CD8-positive, alpha-beta memory T cell (primary cell): Measurements from ENCODE around the gene PDAP1. TPM values are rescaled to one million over a fixed set of nuclear protein-coding genes. Genes with fewer than 3 reads are reported as not detected.

ENCODE experiments used
- CTCF ChIA-PET: fragments of 350-600 bp; sonication (Branson Sonifier 250); formaldehyde crosslinking; loops from one replicate; lab custom pipeline; 2021; ENCODE audit warnings: antibody characterized with exemption; lab: Charles Lee
- POLR2A ChIA-PET: fragments of 350-600 bp; sonication (Branson Sonifier 250); formaldehyde crosslinking; loops from one replicate; lab custom pipeline; 2021; ENCODE audit warnings: antibody characterized with exemption; lab: Charles Lee
- DNase-seq, 5 donors: peaks; one replicate each; pipeline versions ENCODE4 v3.0.0 to v3.0.0-alpha.2; 2020 to 2022; ENCODE audit warnings: mixed read lengths in 1 of 5
- H3K27ac ChIP-seq: one replicate; pipeline ENCODE4 v1.7.0; 2013; ENCODE audit warnings: low read depth, mild to moderate bottlenecking, low read length, moderate library complexity
- H3K27me3 ChIP-seq: 2 replicates; pipeline ENCODE4 v1.7.0; 2013; ENCODE audit warnings: low read length, mild to moderate bottlenecking; ENCODE audit not compliant: insufficient read depth, poor library complexity, severe bottlenecking
- H3K36me3 ChIP-seq: 2 replicates; pipeline ENCODE4 v1.7.0; 2013; ENCODE audit warnings: mild to moderate bottlenecking, low read length, moderate library complexity; ENCODE audit not compliant: insufficient read depth
- H3K4me1 ChIP-seq: 2 replicates; pipeline ENCODE4 v1.7.0; 2013; ENCODE audit warnings: mild to moderate bottlenecking, low read length, moderate library complexity; ENCODE audit not compliant: insufficient read depth
- H3K4me3 ChIP-seq: 2 replicates; pipeline ENCODE4 v1.7.0; 2013; ENCODE audit warnings: mild to moderate bottlenecking, low read length
- H3K9me3 ChIP-seq: 2 replicates; pipeline ENCODE4 v1.7.0; 2013; ENCODE audit warnings: mild to moderate bottlenecking, low read length
- H3K27ac Mint-ChIP-seq, 8 donors: one replicate each; pipeline ENCODE4 v1.8.0; 2020 to 2021; ENCODE audit warnings: mixed read lengths in 8 of 8, mild to moderate bottlenecking in 6 of 8, inconsistent platforms in 3 of 8, moderate library complexity in 3 of 8
- H3K27me3 Mint-ChIP-seq, 2 donors: one replicate each; pipeline ENCODE4 v1.8.0; 2020 to 2021; ENCODE audit warnings: mixed read lengths in 2 of 2, mild to moderate bottlenecking in 1 of 2, moderate library complexity in 1 of 2
- H3K36me3 Mint-ChIP-seq, 3 donors: one replicate each; pipeline ENCODE4 v1.8.0; 2020 to 2021; ENCODE audit warnings: mixed read lengths in 3 of 3, inconsistent platforms in 1 of 3, mild to moderate bottlenecking in 1 of 3
- H3K4me1 Mint-ChIP-seq, 3 donors: one replicate each; pipeline ENCODE4 v1.8.0; 2020 to 2021; ENCODE audit warnings: mixed read lengths in 3 of 3, inconsistent platforms in 1 of 3, mild to moderate bottlenecking in 1 of 3
- H3K4me3 Mint-ChIP-seq, 7 donors: one replicate each; pipeline ENCODE4 v1.8.0; 2020 to 2021; ENCODE audit warnings: mixed read lengths in 7 of 7, mild to moderate bottlenecking in 6 of 7, moderate library complexity in 4 of 7, inconsistent platforms in 2 of 7
- H3K9me3 Mint-ChIP-seq, 5 donors: one replicate each; pipeline ENCODE4 v1.8.0; 2020 to 2022; ENCODE audit warnings: mixed read lengths in 5 of 5, mild to moderate bottlenecking in 3 of 5, moderate library complexity in 2 of 5, inconsistent platforms in 1 of 5
- polyA plus RNA-seq: library from polyadenylated mRNA; unstranded; fragments of 300-500 nt; fragmentation: Illumina TruSeq; gene quantifications from one replicate; pipeline ENCODE4 v1.2.3, GENCODE V29; 2021
- total RNA-seq, 2 experiments: library from RNA; stranded (reverse); gene quantifications; one replicate each; pipeline ENCODE4 v1.2.3, GENCODE V29; 2021

The PDAP1 gene
- total and polyA plus RNA-seq, 3 experiments from 2014 or later, result 32.8 to 210 (median 198) TPM

GRCh38 chr7:99394188-99394502 lies 14.3 kb downstream of the PDAP1 start:
- Mint-ChIP-seq H3K27ac (peak overlapping the region in 6 of 8 donors; percentile 29 to 87 (median 56)), H3K4me1 (peaks cover 18 to 48% (median 25%) of the 10 kb centered on the region in 3 donors), H3K9me3 (no peaks in the 10 kb centered on the region), H3K27me3 (no peaks in the 10 kb centered on the region), H3K4me3 (peak overlapping the region in 2 of 7 donors; percentile 57 to 87), H3K36me3 (peaks cover 0 to 91% (median 7%) of the 10 kb centered on the region in 3 donors)
- POLR2A ChIA-PET, result interaction anchor here (0.7 to 3.4 kb wide), 3 partner anchors 13 to 45 kb away, joined by 7 to 45 read pairs (median 28); partner anchors contain the start of genes ARPC1B, BUD31 and PDAP1
- Histone ChIP-seq H3K27ac (no peak overlapping the region), H3K4me1 (peaks cover 15% of the 10 kb centered on the region), H3K9me3 (no peaks in the 10 kb centered on the region), H3K27me3 (no peaks in the 10 kb centered on the region), H3K36me3 (peaks cover 71% of the 10 kb centered on the region), H3K4me3 (no peak overlapping the region)
- no peak for DNase-seq
- CTCF ChIA-PET, result interaction anchor here (1.8 to 2.8 kb wide), 4 partner anchors 9 to 29 kb away, joined by 7 to 13 read pairs (median 9); partner anchors contain the start of genes BUD31 and PDAP1

- DNase-seq, result no peak
- Histone ChIP-seq H3K27ac (peak overlapping the region; percentile 57), H3K4me1 (peaks cover 15% of the 10 kb centered on the region), H3K4me3 (peak overlapping the region; percentile 45), H3K36me3 (peaks cover 72% of the 10 kb centered on the region), H3K9me3 (no peaks in the 10 kb centered on the region), H3K27me3 (no peaks in the 10 kb centered on the region)
- POLR2A ChIA-PET, result interaction anchor here (0.5 to 3.4 kb wide), 9 partner anchors 8 to 1494 kb away, joined by 3 to 45 read pairs (median 5); partner anchors contain the start of genes ARPC1B, BUD31, PDAP1 and ZNF394
- peak overlapping the region; percentile 77 to 94 (median 82) for H3K4me3 Mint-ChIP-seq
- peak overlapping the region; percentile 43 to 97 (median 92) for H3K27ac Mint-ChIP-seq
- no peaks in the 10 kb centered on the region for H3K9me3 Mint-ChIP-seq
- peaks cover 18 to 42% (median 22%) of the 10 kb centered on the region in 3 donors for H3K4me1 Mint-ChIP-seq
- H3K27me3 Mint-ChIP-seq, result no peaks in the 10 kb centered on the region
- peaks cover 0 to 90% (median 7%) of the 10 kb centered on the region in 3 donors for H3K36me3 Mint-ChIP-seq
- CTCF ChIA-PET, result interaction anchor here (0.6 to 2.8 kb wide), 7 partner anchors 9 to 52 kb away, joined by 3 to 13 read pairs (median 7); partner anchors contain the start of genes BUD31 and PDAP1
These were observed 14.8 kb downstream of the PDAP1 start for GRCh38 chr7:99393355-99394187.

GRCh38 chr7:99392659-99393354 lies 15.6 kb downstream of the PDAP1 start:
- peak overlapping the region; percentile 77 to 94 (median 82) for H3K4me3 Mint-ChIP-seq

GRCh38 chr7:99392046-99392445 lies 16.4 kb downstream of the PDAP1 start:
- Histone ChIP-seq H3K27me3 (no peaks in the 10 kb centered on the region), H3K27ac (no peak overlapping the region), H3K9me3 (no peaks in the 10 kb centered on the region), H3K4me3 (no peak overlapping the region), H3K4me1 (peaks cover 15% of the 10 kb centered on the region), H3K36me3 (peaks cover 73% of the 10 kb centered on the region)
- H3K4me3 Mint-ChIP-seq, result peak overlapping the region in 4 of 7 donors; percentile 34 to 38 (median 35)
- H3K27ac Mint-ChIP-seq, result peak overlapping the region in 7 of 8 donors; percentile 26 to 93 (median 52)
- ChIA-PET CTCF (interaction anchor here (1.6 to 2.2 kb wide), 2 partner anchors 16 to 24 kb away, joined by 4 to 9 read pairs; partner anchors contain the start of genes BUD31 and PDAP1), POLR2A (interaction anchor here (0.5 to 3.4 kb wide), 6 partner anchors 9 to 488 kb away, joined by 3 to 45 read pairs (median 8); partner anchors contain the start of genes ARPC1B, BUD31 and PDAP1)
- DNase-seq, result no peak
- no peaks in the 10 kb centered on the region for H3K9me3 Mint-ChIP-seq
- H3K36me3 Mint-ChIP-seq, result peaks cover 0 to 88% (median 5%) of the 10 kb centered on the region in 3 donors
- peaks cover 13 to 36% (median 14%) of the 10 kb centered on the region in 3 donors for H3K4me1 Mint-ChIP-seq
- H3K27me3 Mint-ChIP-seq, result no peaks in the 10 kb centered on the region

More at GRCh38 chr7:99392659-99393354, 15.6 kb downstream of the PDAP1 start:
- H3K27me3 Mint-ChIP-seq, result no peaks in the 10 kb centered on the region
- DNase-seq, result peak; percentile 79 to 90 (median 84)
- ChIA-PET POLR2A (interaction anchor here (0.5 to 3.4 kb wide), 12 partner anchors 9 to 1495 kb away, joined by 3 to 45 read pairs (median 4); partner anchors contain the start of genes ARPC1B, BUD31, PDAP1 and ZNF394), CTCF (interaction anchor here (0.6 to 2.8 kb wide), 6 partner anchors 10 to 52 kb away, joined by 3 to 13 read pairs (median 6); partner anchors contain the start of genes BUD31 and PDAP1)
- no peaks in the 10 kb centered on the region for H3K9me3 Mint-ChIP-seq
- Histone ChIP-seq H3K9me3 (no peaks in the 10 kb centered on the region), H3K4me1 (peaks cover 15% of the 10 kb centered on the region), H3K27me3 (no peaks in the 10 kb centered on the region), H3K4me3 (peak overlapping the region; percentile 45), H3K27ac (peak overlapping the region; percentile 57), H3K36me3 (peaks cover 77% of the 10 kb centered on the region)
- peaks cover 0 to 90% (median 7%) of the 10 kb centered on the region in 3 donors for H3K36me3 Mint-ChIP-seq
- H3K27ac Mint-ChIP-seq, result peak overlapping the region; percentile 89 to 97 (median 92)
- H3K4me1 Mint-ChIP-seq, result peaks cover 15 to 38% (median 16%) of the 10 kb centered on the region in 3 donors

GRCh38 chr7:99390941-99391602 lies 17.3 kb downstream of the PDAP1 start:
- Mint-ChIP-seq H3K27ac (peak overlapping the region in 4 of 8 donors; percentile 26 to 77 (median 37)), H3K9me3 (no peaks in the 10 kb centered on the region), H3K27me3 (no peaks in the 10 kb centered on the region), H3K4me1 (peaks cover 13 to 34% (median 13%) of the 10 kb centered on the region in 3 donors), H3K4me3 (peak overlapping the region in 1 of 7 donors; percentile 48), H3K36me3 (peaks cover 0 to 89% (median 9%) of the 10 kb centered on the region in 3 donors)
- H3K4me3 ChIP-seq, result no peak overlapping the region
- H3K36me3 ChIP-seq, result peaks cover 79% of the 10 kb centered on the region
- no peaks in the 10 kb centered on the region for H3K27me3 ChIP-seq
- CTCF ChIA-PET, result interaction anchor here (1.0 to 1.1 kb wide), 2 partner anchors 10 to 18 kb away, joined by 3 read pairs; partner anchors contain the start of genes BUD31 and PDAP1
- no peaks in the 10 kb centered on the region for H3K9me3 ChIP-seq
- H3K4me1 ChIP-seq, result peaks cover 15% of the 10 kb centered on the region
- no peak overlapping the region for H3K27ac ChIP-seq
- POLR2A ChIA-PET, result interaction anchor here (0.7 to 1.4 kb wide), 2 partner anchors 18 to 85 kb away, joined by 3 to 6 read pairs; partner anchors contain the start of genes BUD31 and PDAP1
- no peak for DNase-seq

- no peak overlapping the region for H3K27ac ChIP-seq
- peak overlapping the region in 1 of 8 donors; percentile 58 for H3K27ac Mint-ChIP-seq
- H3K27me3 Mint-ChIP-seq, result no peaks in the 10 kb centered on the region
- POLR2A ChIA-PET, result interaction anchor here (1.0 to 1.4 kb wide), 2 partner anchors 9 to 19 kb away, joined by 6 read pairs; partner anchors contain the start of genes BUD31 and PDAP1
- H3K4me3 ChIP-seq, result no peak overlapping the region
- H3K4me1 Mint-ChIP-seq, result peaks cover 13 to 33% (median 13%) of the 10 kb centered on the region in 3 donors
- H3K4me1 ChIP-seq, result peaks cover 22% of the 10 kb centered on the region
- CTCF ChIA-PET, result interaction anchor here (1.0 kb wide), 1 partner anchor 19 kb away, joined by 3 read pairs; the partner anchor contains the start of genes BUD31 and PDAP1
- no peaks in the 10 kb centered on the region for H3K9me3 ChIP-seq
- no peaks in the 10 kb centered on the region for H3K9me3 Mint-ChIP-seq
- no peak overlapping the region for H3K4me3 Mint-ChIP-seq
- DNase-seq, result no peak
- peaks cover 67% of the 10 kb centered on the region for H3K36me3 ChIP-seq
- H3K27me3 ChIP-seq, result no peaks in the 10 kb centered on the region
- peaks cover 0 to 83% (median 9%) of the 10 kb centered on the region in 3 donors for H3K36me3 Mint-ChIP-seq
These were observed 18.6 kb downstream of the PDAP1 start for GRCh38 chr7:99389772-99390171.
